RWPE1 (cell line): ENCODE results near the gene LBH.
"Not testable (repeated sequence)": the region's sequence is repeated elsewhere in the genome, so short reads cannot be mapped to it uniquely, and the experiment has no call there.

Experiments used
- CTCF ChIA-PET: fragments of 350-600 bp; sonication (Branson Sonifier 250); formaldehyde crosslinking; extraction: SDS; loops from one replicate; lab custom pipeline; 2021; lab: Yijun Ruan, JAX
- POLR2A ChIA-PET: fragments of 400-600 bp; formaldehyde crosslinking; extraction: SDS; loops from one replicate; lab custom pipeline; 2020; ENCODE audit warnings: antibody characterized with exemption; ENCODE audit not compliant: low non-redundant PET; lab: Yijun Ruan, JAX
- DNase-seq: peaks from one replicate; pipeline ENCODE4 v3.0.0; 2012; ENCODE audit warnings: low spot score
- H3K27ac ChIP-seq: fragments of 450-650 bp; 2 replicates; pipeline ENCODE4 v1.5.1; 2017
- TF ChIP-seq, protein P1 (sequence below): fragments of 450-650 bp; conservative IDR thresholded peaks from 2 replicates; pipeline ENCODE4 v1.5.1; 2017; ENCODE audit warnings: low read depth, mild to moderate bottlenecking

Gene LBH

DNA sequence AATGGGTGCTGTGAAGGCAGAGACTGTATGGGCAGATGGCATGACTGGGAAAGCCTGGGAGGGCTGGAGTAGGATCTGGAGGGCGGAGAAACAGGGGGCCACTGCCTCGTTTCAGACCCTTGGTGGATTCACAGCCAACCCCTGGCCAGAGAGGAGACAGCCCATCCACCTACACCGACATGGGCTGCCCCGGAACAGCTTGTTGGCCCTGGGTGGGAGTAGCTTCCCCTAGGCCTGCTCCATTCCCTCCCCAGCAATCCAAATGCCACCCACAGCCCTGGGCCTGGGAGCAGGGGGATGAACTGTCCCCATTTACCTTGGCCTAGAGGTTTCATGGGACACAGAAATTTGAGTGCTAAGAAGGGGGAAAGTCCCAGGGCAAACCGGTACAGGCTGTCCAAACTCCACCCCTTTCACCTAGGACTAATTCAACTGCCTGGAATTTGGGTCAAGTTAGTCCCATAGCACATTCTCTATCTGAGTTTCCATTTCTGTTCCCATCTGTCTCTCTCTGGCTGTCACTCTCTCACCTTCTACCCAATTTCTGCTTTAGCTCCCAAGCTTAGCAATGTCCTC, 37.0 kb downstream of the LBH start:
- no peak overlapping the region for H3K27ac ChIP-seq
- ChIA-PET POLR2A (no interaction called here), CTCF (no interaction called here)
- TF ChIP-seq, protein P1, sequence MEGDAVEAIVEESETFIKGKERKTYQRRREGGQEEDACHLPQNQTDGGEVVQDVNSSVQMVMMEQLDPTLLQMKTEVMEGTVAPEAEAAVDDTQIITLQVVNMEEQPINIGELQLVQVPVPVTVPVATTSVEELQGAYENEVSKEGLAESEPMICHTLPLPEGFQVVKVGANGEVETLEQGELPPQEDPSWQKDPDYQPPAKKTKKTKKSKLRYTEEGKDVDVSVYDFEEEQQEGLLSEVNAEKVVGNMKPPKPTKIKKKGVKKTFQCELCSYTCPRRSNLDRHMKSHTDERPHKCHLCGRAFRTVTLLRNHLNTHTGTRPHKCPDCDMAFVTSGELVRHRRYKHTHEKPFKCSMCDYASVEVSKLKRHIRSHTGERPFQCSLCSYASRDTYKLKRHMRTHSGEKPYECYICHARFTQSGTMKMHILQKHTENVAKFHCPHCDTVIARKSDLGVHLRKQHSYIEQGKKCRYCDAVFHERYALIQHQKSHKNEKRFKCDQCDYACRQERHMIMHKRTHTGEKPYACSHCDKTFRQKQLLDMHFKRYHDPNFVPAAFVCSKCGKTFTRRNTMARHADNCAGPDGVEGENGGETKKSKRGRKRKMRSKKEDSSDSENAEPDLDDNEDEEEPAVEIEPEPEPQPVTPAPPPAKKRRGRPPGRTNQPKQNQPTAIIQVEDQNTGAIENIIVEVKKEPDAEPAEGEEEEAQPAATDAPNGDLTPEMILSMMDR: no peak
- no peak for DNase-seq

DNA sequence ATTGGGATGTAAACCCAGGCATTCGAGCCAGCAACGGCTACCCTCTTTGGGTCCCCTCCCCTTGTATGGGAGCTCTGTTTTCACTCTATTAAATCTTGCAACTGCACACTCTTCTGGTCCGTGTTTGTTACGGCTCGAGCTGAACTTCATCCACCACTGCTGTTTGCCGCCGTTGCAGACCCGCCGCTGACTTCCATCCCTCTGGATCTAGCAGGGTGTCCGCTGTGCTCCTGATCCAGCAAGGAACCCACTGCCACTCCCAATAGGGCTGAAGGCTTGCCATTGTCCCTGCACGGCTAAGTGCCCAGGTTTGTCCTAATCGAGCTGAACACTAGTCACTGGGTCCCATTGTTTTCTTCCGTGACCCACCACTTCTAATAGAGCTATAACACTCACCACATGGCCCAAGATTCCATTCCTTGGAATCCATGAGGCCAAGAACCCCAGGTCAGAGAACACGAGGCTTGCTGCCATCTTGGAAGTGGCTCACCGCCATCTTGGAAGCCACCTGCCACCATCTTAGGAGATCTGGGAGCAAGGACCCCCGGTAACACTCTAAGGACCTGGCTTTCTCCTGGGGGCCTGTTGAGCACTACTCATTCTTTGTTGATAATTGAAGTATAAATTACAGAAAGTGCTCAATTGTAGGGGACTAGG, 37.9 kb downstream of the LBH start:
- CTCF ChIA-PET, POLR2A ChIA-PET, H3K27ac ChIP-seq, DNase-seq: not testable (repeated sequence)

DNA sequence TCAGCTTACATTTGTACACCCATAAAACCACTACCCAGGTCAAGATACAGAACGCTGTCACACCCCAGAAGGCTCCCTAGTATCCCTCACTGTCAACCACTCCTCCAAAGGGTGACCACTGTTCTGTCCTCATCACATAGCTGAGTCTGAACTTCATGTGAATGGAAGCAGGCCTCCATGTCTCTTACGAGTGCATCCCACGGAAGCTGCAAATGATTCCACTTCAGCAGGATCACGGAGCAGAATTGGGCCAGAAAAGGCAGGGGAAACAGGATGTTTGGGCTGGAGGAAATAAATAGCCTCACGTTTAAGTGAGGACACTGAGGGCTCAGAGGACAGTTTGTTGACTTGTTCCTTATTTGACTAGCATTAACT, 38.4 kb downstream of the LBH start:
- no peak for DNase-seq
- H3K27ac ChIP-seq: no peak overlapping the region
- ChIA-PET CTCF (no interaction called here), POLR2A (no interaction called here)
- TF ChIP-seq, protein P1: no peak

DNA sequence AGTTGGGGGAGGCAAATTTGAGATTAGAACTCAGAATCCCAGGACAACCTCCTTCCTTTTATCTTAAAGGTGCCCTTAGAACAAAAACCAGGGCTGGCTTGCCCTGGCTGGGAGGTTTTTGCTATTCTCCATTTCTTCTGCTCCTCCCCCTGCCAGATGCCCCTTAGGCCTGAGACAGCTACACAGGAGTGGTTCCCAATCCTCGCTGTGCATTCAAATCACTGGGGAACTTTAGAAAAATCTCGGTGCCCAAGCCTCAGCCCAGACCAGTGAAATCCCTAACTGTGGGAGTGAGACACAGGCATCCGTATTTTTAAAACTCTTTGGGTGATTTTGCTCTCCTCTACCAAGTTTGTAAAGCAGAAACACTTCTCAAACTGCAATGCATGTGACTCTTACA, 38.8 kb downstream of the LBH start:
- H3K27ac ChIP-seq: no peak overlapping the region
- ChIA-PET POLR2A (no interaction called here), CTCF (no interaction called here)
- TF ChIP-seq, protein P1: no peak
- DNase-seq: no peak

DNA sequence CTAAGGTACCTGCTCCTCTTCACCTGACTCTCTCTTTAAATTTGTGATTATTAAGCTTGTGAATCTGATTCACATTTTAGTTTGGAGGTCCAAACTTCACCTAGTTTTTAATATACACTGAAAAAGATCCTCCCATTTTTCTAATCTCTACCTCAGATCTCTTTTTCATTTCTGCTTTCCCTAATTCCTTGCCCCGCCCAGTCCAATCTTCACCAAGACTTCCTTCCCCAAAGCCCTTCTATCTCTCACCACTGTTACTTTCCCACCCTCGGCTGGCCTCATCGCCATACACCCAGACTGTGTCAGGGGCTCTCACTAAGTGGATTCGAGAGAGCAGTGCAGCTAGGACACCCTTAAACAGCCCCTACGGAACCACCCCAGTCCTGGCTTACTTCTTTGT, 40.0 kb downstream of the LBH start:
- ChIA-PET CTCF (interaction anchor here (0.5 kb wide), 1 partner anchor 123 kb away, joined by 5 read pairs; no protein-coding TSS in a partner anchor), POLR2A (no interaction called here)
- H3K27ac ChIP-seq: no peak overlapping the region
- TF ChIP-seq, protein P1: no peak
- no peak for DNase-seq

DNA sequence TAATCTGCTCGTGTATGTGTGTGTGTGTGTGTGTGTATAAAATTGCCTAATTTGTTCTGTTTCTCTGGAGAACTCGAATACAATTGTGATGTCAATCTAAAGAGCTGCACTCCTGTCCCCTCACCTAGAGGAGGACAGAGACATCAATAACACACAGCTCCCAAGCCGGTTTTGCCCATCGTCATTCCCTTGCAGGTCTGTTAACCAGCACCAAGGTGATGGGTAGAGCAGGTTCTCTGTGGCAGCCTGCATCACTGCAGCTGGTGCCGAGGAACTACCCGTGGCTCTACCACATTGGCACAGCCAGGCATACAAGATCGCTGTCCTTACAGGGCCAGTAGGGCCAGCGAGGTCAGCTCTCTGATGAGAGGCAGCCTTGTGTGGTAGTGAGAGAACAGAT, 41.0 kb downstream of the LBH start:
- DNase-seq: no peak

More for the DNA sequence above, 41.0 kb downstream of the LBH start:
- TF ChIP-seq, protein P1: no peak
- H3K27ac ChIP-seq: no peak overlapping the region
- ChIA-PET CTCF (interaction anchor here (0.7 kb wide), 1 partner anchor 33 kb away, joined by 4 read pairs; no protein-coding TSS in a partner anchor), POLR2A (no interaction called here)
